GM12873 (cell line): Measurements from ENCODE around the gene ATP9B.

Experiments used
- CTCF ChIP-seq: IDR thresholded peaks from 2 replicates; pipeline ENCODE4 v1.5.1; 2012; ENCODE audit warnings: low read depth, mild to moderate bottlenecking, moderate library complexity, low read length, control low read depth; ENCODE audit not compliant: insufficient read depth; ENCODE audit errors: missing control alignments

Gene ATP9B

GRCh38 chr18:79068937-79069716 is at the start of gene ATP9B:
TSS of gene ATP9B (plus strand) at chr18:79069394. CDS start at chr18:79069411, 17 bp downstream.
- TF ChIP-seq CTCF, result no peak

GRCh38 chr18:79019881-79020280 is 49.3 kb upstream of the ATP9B start:
- TF ChIP-seq CTCF, result no peak

GRCh38 chr18:79022603-79023002 is 46.6 kb upstream of the ATP9B start:
- TF ChIP-seq CTCF, result no peak

GRCh38 chr18:79026491-79026890 is 42.7 kb upstream of the ATP9B start:
- TF ChIP-seq CTCF, result peak; percentile 23

GRCh38 chr18:79030680-79031079 is 38.5 kb upstream of the ATP9B start:
- no peak for TF ChIP-seq CTCF

GRCh38 chr18:79042276-79042675 is 26.9 kb upstream of the ATP9B start:
- no peak for TF ChIP-seq CTCF

GRCh38 chr18:79043288-79043687 is 25.9 kb upstream of the ATP9B start:
- TF ChIP-seq CTCF, result no peak
